Measurements from ENCODE around the gene MAS1. TPM values are rescaled to one million over a fixed set of nuclear protein-coding genes. Genes with fewer than 3 reads are reported as not detected.

The MAS1 gene
- total RNA-seq, 3 donors from 2014 or later (not counting 1 experiment from before 2014, with no cell fraction given) = not detected

DNA sequence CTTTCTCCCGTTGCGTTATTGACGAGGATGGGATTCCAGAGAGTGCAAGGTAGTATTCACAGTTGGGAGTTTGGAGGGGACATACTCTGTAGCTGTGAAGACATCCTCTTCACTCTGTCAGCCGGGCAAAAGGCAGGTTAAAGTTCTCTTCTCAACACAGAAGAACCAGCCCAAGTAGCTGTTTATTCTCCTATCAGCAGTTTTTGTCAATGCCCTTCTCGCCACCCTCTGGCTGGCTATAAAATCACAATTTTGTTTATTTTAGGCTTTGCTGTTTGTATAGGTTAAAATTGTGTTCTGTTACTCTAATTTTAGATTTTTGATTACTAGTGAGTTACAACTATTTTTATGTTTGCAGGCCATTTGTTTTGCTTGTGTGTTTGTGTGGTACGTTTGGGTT is 37.9 kb upstream of the MAS1 start:
- DNase-seq (peak in 1 of 2 donors; percentile 55), ATAC-seq (peak in 1 of 3 donors; percentile 50)
- intact Hi-C loops (cut with micrococcal nuclease) = loop anchor here (10.0 kb wide), 1 partner anchor 158 kb away; the partner anchor contains the start of gene SOD2
- H3K36me3 Mint-ChIP-seq = peaks cover 13% of the 10 kb centered on the region
- Histone ChIP-seq H3K4me3 (ENCODE audit: low read length) (no peak overlapping the region), H3K9me3 (ENCODE audit: control insufficient read depth, insufficient read depth, low read length) (peaks cover 3% of the 10 kb centered on the region), H3K27ac (ENCODE audit: low read length) (no peak overlapping the region), H3K36me3 (ENCODE audit: control insufficient read depth, insufficient read depth, low read length) (no peaks in the 10 kb centered on the region), H3K27me3 (ENCODE audit: control insufficient read depth, insufficient read depth, low read length) (no peaks in the 10 kb centered on the region), H3K4me1 (ENCODE audit: control insufficient read depth, insufficient read depth, low read length) (peaks cover 6% of the 10 kb centered on the region)
- H3K4me3 Mint-ChIP-seq = no peak overlapping the region
- TF ChIP-seq, protein P1, sequence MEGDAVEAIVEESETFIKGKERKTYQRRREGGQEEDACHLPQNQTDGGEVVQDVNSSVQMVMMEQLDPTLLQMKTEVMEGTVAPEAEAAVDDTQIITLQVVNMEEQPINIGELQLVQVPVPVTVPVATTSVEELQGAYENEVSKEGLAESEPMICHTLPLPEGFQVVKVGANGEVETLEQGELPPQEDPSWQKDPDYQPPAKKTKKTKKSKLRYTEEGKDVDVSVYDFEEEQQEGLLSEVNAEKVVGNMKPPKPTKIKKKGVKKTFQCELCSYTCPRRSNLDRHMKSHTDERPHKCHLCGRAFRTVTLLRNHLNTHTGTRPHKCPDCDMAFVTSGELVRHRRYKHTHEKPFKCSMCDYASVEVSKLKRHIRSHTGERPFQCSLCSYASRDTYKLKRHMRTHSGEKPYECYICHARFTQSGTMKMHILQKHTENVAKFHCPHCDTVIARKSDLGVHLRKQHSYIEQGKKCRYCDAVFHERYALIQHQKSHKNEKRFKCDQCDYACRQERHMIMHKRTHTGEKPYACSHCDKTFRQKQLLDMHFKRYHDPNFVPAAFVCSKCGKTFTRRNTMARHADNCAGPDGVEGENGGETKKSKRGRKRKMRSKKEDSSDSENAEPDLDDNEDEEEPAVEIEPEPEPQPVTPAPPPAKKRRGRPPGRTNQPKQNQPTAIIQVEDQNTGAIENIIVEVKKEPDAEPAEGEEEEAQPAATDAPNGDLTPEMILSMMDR (IDR thresholded peaks at IDR 0.05) = no peak
- H3K9me3 Mint-ChIP-seq = peaks cover 0 to 3% of the 10 kb centered on the region in 2 donors
- 67% methylated on average over 4 of the region's 6 CpGs for WGBS (ENCODE audit: insufficient coverage)
- no peaks in the 10 kb centered on the region for H3K4me1 Mint-ChIP-seq
- H3K27ac Mint-ChIP-seq = no peak overlapping the region
- peaks cover 15 to 26% of the 10 kb centered on the region in 2 donors for H3K27me3 Mint-ChIP-seq (ENCODE audit: low read depth in 2 of 2)

DNA sequence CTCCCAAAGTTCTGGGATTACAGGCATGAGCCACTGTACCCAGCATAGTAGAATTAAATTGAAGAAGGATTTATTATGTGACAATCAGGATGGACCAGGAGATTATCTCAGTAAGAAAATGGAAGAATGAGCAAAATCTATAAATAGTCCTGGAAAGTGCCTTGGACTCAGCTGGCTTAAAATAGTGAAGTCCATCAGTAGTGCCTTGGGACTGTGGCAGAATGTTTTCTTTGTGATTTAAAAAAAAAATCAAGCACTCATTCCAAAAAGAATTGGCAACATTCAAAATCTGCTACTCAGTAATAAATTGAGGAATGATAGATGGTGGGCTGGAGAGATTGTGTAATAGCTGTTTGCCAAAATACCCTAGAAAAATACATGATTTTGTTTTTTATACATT is 37.0 kb upstream of the MAS1 start:
- Mint-ChIP-seq H3K4me3 (no peak overlapping the region), H3K27me3 (ENCODE audit: low read depth in 2 of 2) (peaks cover 17 to 30% of the 10 kb centered on the region in 2 donors), H3K4me1 (no peaks in the 10 kb centered on the region), H3K36me3 (peaks cover 14% of the 10 kb centered on the region), H3K27ac (no peak overlapping the region), H3K9me3 (peaks cover 0 to 3% of the 10 kb centered on the region in 2 donors)
- Histone ChIP-seq H3K27ac (ENCODE audit: low read length) (no peak overlapping the region), H3K27me3 (ENCODE audit: control insufficient read depth, insufficient read depth, low read length) (no peaks in the 10 kb centered on the region), H3K4me3 (ENCODE audit: low read length) (no peak overlapping the region), H3K36me3 (ENCODE audit: control insufficient read depth, insufficient read depth, low read length) (no peaks in the 10 kb centered on the region), H3K4me1 (ENCODE audit: control insufficient read depth, insufficient read depth, low read length) (peaks cover 6% of the 10 kb centered on the region), H3K9me3 (ENCODE audit: control insufficient read depth, insufficient read depth, low read length) (no peaks in the 10 kb centered on the region)
- ATAC-seq (no peak), DNase-seq (no peak)
- intact Hi-C loops (cut with micrococcal nuclease) = loop anchor here (10.0 kb wide), 1 partner anchor 159 kb away; the partner anchor contains the start of gene SOD2
- TF ChIP-seq, protein P1 (IDR thresholded peaks at IDR 0.05) = no peak

DNA sequence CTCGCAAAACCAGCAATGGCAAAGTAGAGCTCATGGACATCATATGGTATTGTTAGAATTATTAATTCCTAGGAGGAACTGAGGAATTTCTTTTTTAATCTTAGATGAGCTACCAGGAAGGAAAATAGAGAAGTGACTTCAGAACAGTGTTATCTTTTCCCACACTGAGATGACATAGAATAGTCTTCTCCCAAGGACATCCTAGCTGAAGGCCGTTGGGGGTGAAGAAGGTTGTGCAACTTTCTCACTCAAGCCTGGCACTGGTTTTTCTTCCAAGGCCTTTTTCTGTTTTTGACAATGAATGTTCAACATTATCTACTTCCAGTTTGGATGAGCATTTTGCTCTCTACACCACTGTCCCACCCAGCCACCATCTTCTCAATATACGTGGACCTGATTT is 35.8 kb upstream of the MAS1 start:
- Histone ChIP-seq H3K27me3 (ENCODE audit: control insufficient read depth, insufficient read depth, low read length) (no peaks in the 10 kb centered on the region), H3K36me3 (ENCODE audit: control insufficient read depth, insufficient read depth, low read length) (no peaks in the 10 kb centered on the region), H3K27ac (ENCODE audit: low read length) (no peak overlapping the region), H3K4me1 (ENCODE audit: control insufficient read depth, insufficient read depth, low read length) (no peaks in the 10 kb centered on the region), H3K9me3 (ENCODE audit: control insufficient read depth, insufficient read depth, low read length) (no peaks in the 10 kb centered on the region), H3K4me3 (ENCODE audit: low read length) (no peak overlapping the region)
- peaks cover 14% of the 10 kb centered on the region for H3K36me3 Mint-ChIP-seq
- 90% methylated on average over 2 of the region's 3 CpGs for WGBS (ENCODE audit: insufficient coverage)
- TF ChIP-seq, protein P1 (IDR thresholded peaks at IDR 0.05) = no peak
- intact Hi-C loops (cut with micrococcal nuclease) = loop anchor here (10.0 kb wide), 1 partner anchor 160 kb away; the partner anchor contains the start of gene SOD2
- H3K4me1 Mint-ChIP-seq = no peaks in the 10 kb centered on the region
- no peak overlapping the region for H3K27ac Mint-ChIP-seq
- DNase-seq (no peak), ATAC-seq (no peak)
- no peak overlapping the region for H3K4me3 Mint-ChIP-seq
- peaks cover 0 to 3% of the 10 kb centered on the region in 2 donors for H3K9me3 Mint-ChIP-seq
- peaks cover 20 to 30% of the 10 kb centered on the region in 2 donors for H3K27me3 Mint-ChIP-seq (ENCODE audit: low read depth in 2 of 2)

- Histone ChIP-seq H3K4me3 (ENCODE audit: low read length) (no peak overlapping the region), H3K9me3 (ENCODE audit: control insufficient read depth, insufficient read depth, low read length) (no peaks in the 10 kb centered on the region), H3K36me3 (ENCODE audit: control insufficient read depth, insufficient read depth, low read length) (no peaks in the 10 kb centered on the region), H3K27ac (ENCODE audit: low read length) (no peak overlapping the region), H3K4me1 (ENCODE audit: control insufficient read depth, insufficient read depth, low read length) (no peaks in the 10 kb centered on the region), H3K27me3 (ENCODE audit: control insufficient read depth, insufficient read depth, low read length) (peaks cover 2% of the 10 kb centered on the region)
- no peak for DNase-seq
- Mint-ChIP-seq H3K4me3 (no peak overlapping the region), H3K27ac (no peak overlapping the region), H3K36me3 (peaks cover 14% of the 10 kb centered on the region), H3K27me3 (ENCODE audit: low read depth in 2 of 2) (peaks cover 31 to 47% of the 10 kb centered on the region in 2 donors), H3K4me1 (no peaks in the 10 kb centered on the region), H3K9me3 (peaks cover 0 to 3% of the 10 kb centered on the region in 2 donors)
- TF ChIP-seq, protein P1 (IDR thresholded peaks at IDR 0.05) = no peak
- no peak for ATAC-seq
- intact Hi-C loops (cut with micrococcal nuclease) = loop anchor here (10.0 kb wide), 1 partner anchor 163 kb away; the partner anchor contains the start of gene SOD2
- 86% methylated on average over 1 of the region's 1 CpG for WGBS (ENCODE audit: insufficient coverage)
Observed at GRCh38 chr6:159858259-159858658, 32.5 kb upstream of the MAS1 start.

Measured in natural killer cell (primary cell).